LNCAP (cell line): ENCODE measurements around the gene NFATC1.

Experiments
- TF ChIP-seq, protein P1 (sequence below): fragments of 450-650 bp; IDR thresholded peaks from 2 replicates; pipeline ENCODE4 v1.5.1; 2017; ENCODE audit warnings: mild to moderate bottlenecking

The NFATC1 gene

DNA sequence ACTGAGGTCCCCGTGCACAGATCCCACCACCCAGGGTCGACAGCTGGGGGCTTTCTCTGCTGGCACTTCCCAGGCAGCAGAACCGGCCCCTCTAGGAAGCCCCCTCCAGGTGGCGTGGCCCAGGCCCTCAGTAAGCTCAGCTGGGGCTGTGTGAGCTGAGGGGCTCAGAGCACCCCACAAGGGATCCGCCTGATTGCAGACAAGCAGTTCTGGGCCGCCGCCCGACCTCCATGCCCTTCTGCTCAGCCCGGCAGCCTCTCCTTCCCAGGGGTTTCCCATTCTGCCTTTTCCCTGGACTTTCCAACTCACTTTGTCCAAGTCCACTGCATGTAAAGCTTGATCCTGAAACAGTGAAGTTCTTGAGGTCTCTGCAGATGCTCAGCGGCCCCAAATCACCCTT, 76.4 kb downstream of the NFATC1 start:
- TF ChIP-seq, protein P1, sequence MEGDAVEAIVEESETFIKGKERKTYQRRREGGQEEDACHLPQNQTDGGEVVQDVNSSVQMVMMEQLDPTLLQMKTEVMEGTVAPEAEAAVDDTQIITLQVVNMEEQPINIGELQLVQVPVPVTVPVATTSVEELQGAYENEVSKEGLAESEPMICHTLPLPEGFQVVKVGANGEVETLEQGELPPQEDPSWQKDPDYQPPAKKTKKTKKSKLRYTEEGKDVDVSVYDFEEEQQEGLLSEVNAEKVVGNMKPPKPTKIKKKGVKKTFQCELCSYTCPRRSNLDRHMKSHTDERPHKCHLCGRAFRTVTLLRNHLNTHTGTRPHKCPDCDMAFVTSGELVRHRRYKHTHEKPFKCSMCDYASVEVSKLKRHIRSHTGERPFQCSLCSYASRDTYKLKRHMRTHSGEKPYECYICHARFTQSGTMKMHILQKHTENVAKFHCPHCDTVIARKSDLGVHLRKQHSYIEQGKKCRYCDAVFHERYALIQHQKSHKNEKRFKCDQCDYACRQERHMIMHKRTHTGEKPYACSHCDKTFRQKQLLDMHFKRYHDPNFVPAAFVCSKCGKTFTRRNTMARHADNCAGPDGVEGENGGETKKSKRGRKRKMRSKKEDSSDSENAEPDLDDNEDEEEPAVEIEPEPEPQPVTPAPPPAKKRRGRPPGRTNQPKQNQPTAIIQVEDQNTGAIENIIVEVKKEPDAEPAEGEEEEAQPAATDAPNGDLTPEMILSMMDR = no peak

DNA sequence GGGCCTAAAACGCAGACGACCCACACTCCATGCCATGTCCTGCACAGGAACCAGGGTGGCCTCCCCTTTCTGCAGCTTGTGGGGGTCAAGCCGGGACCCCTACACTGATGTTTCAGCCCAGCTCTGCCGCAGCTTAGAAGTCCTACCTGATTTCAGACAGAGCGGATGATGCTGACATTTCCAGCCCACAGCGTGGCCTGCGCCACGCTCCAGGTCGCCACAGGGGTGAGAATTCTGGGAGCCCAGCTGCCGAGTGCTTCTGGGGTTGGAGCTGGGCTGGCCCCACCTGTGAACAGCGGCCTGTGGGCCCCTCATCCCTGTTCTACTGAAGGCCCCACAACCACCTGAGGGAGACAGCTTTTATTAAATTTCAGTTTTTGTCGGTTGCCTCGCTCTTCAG, 77.2 kb downstream of the NFATC1 start:
- TF ChIP-seq, protein P1 = no peak

DNA sequence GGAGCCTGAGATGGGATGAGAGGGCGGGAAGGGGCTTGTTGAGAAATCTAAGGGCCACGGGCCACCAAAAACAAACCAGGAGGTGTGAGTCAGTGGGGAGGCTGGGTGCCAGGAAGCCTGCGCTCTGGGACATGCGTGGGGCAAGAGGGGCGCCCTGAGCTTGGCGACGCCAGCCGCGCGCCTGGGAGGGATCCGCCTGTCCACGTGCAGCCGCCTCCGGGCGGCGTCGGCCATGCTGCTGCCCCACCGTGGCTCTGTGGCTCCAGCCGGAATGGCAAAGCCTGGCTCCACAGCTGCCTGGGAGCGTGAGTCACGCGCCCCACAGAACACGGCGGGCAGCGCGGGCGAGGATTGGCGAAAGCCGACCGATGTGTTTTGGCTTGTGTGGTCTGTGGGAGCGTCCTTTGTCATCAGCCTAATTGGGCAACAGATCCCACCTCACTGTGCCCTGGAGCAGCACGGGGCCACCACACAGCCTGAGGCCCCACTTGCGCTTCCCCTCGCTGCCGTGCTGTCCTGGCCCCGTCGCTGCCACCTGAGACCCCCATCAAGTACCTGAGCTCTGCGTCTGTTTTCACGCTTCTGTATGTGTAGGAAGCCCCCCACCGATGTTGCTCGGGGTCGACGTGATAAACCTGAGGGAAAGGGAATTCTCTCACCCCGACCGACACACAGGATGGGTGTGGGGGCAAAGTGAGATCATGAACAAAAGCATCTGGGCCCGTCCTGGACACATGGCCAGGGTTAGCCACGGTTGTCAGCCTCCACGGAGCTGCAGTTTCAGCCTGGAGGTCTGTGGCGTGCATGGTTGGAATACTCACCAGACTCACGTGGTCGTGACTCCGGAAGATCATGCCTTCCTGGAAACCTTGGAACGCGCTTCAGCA, 80.5 kb downstream of the NFATC1 start:
- TF ChIP-seq, protein P1 = no peak

DNA sequence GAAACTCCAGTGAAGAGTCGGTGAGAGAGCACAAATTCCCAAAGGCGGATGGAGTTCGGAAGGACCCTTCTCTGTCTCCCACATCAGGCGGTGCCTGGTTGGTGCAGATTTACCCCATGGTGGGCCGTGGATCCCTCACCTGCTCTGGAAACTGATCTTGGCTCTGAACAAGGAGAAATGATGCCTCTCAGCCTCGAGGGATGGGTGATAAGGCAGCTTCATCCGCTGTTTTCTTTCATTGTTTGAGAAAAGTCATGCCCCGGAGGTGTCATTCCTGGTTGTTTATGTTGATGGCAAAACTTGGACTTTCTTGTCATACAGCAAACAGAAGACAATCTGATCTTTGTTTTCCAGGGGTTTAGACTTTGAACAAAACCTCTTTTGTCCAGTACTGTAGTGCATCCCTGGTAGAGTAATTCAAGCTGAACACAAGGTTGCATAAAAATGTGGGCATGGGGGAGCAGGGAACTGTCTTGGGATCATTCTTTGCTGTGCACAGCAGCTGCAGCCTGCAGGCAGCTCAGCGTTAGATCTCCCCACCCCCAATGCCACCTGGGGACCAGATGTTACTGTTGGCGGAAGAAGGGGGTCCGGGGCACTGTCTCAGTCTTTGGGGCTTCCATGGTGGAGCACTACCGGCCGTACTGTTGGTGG, 81.3 kb downstream of the NFATC1 start:
- TF ChIP-seq, protein P1 = no peak

DNA sequence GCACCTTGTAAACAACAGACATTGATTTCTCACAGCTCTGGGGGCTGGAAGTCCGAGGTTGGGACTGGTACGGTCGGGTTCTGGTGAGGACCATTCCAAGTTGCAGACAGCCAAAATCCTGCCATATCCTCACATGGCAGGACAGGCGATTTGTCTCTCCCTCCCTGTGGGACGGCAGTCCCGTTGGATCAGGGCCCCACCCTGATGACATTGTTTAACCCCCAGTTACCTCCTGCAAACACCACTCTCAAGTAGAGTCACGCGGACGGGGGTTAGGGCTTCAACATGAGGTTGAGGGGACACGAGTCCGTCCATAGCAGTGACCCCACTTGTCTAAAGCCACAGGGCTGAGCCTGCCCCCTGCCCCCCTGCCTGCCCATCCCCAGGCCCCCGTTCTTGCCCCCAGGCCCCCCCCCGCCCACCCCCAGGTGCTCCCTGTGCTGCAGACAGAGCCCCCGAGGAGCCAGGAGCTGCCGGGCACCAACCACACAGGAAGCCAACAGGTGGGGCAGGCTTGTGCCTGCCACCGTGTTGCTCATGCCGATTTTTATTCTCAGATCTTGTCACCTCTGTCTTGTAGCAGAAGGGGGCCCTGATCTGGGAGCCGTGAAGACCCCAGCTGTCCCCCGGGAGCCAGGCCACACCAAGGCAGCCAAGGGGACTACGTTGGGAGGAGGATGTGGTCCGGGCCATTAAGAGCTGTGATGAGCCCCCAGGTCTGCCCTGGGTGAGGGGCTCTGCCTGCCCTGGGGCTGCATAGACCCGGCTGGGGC, 82.2 kb downstream of the NFATC1 start:
- TF ChIP-seq, protein P1 = no peak

DNA sequence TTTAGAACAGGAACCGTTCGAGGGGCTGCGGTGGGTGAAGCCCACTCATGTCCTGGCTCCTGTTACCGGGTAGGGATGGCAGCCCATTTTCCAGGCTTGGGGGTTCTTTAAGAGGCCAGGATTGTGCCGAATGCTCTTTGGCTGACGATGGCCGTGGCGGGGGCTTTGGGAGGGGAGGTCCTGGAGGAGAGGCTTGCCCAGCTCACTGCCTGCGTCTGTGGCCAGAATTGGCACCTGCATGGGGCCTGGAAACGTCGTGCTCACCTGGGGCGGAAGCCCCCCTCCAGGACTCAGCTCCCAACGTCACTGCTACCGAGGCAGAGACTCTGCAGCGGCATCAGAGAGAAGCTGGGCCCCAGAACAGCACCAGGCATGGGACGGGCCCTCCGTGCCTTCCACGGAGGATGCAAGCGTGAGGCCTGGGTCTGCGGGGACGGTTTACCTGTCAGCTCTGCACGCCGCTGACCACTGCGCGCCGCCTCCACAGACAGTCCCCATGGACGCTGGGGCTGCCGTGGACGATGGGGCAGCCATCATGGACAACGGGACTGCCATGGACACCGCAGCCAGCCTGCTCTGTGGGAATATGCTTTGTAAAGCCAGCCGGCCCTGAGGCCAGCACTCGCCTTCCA, 82.9 kb downstream of the NFATC1 start:
- TF ChIP-seq, protein P1 = no peak

DNA sequence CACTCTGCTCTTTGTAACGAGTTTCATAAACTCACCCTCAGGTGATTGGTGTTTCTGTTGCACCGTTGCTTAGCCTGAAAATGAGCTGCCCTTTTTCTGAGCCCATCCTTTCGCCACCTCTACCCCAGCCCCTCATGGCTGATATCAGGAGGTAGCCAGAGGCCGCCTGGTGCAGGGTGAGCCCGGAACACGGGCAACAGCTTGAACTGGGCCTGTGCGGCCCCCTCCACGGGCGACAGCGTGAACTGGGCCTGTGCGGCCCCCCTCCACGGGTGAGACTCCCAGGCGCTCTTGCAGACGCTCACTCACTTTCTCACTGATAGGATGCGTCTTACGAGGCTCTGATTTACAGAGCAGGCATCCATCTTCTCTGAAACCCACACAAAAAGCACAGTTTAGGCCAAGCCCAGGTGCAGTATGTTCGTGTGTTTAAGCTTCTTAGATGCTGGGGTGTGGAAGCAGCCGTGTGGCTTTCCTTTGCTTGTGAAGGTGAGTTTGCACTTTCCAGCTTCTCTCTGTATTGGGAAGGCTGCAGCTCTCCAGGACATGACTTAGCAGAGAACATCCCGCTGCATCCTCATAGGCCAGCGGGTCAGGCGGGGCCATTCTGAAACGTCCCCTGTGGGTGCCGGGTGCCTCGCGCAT, 83.5 kb downstream of the NFATC1 start:
- TF ChIP-seq, protein P1 = no peak
